GM19023 (cell line): ENCODE results near the gene DNAH14.
"Not testable (repeated sequence)": the region's sequence is repeated elsewhere in the genome, so short reads cannot be mapped to it uniquely, and the experiment has no call there.

ENCODE experiments used
- ATAC-seq: cut with Tn5 transposase; IDR thresholded peaks from one replicate; pipeline ENCODE4 v1.9.1; 2021; ENCODE audit warnings: mild to moderate bottlenecking, moderate library complexity; ENCODE audit not compliant: unreplicated experiment

Gene DNAH14

DNA sequence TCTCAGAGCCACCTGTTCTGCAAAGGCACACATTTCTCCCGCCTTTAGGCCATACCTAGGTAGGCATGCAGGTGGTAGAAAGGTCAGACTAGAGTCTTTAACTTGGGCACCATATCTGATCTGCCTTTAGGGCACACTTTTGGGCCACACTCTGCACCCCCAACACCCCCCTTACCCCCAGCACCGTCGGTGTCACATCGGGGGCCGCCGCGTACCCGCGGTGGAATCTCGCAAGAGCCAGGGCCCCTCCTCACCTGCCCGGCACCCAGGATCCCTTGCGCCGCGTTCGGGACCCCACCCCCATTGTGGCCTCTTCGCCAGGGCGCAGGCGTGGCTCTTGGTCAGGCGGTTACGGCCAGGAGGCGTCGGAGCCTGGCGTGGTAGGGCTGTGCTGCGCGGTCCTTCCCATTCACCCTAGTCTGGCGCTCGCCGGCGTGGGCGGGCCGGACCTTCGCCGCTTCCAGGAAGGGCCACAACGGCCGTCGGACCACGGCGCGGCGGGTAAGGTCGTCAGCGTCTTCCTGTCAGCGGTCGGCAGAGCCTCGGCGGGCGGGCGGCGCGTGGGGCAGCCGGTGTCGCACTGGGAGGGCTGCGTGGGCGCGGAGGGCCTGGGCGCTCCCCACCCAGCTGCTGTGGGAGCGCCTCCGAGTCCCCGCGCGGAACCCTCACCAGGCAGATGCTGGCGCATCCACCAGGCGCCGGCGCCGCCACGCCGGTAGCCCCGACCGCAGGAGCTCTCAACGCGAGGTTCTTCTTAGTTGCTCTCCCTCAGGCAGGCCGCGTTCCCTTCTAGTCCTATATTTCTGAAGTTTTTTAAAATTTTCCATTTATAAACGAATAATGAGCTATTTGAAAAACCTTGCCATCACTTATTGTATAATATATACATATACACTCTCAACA is at the start of gene DNAH14:
DNAH14 (plus strand) TSS at position 341 of the 903 bp plus-strand sequence. CDS start 23,028 bp downstream, outside the sequence.
- ATAC-seq: peak; percentile 79

DNA sequence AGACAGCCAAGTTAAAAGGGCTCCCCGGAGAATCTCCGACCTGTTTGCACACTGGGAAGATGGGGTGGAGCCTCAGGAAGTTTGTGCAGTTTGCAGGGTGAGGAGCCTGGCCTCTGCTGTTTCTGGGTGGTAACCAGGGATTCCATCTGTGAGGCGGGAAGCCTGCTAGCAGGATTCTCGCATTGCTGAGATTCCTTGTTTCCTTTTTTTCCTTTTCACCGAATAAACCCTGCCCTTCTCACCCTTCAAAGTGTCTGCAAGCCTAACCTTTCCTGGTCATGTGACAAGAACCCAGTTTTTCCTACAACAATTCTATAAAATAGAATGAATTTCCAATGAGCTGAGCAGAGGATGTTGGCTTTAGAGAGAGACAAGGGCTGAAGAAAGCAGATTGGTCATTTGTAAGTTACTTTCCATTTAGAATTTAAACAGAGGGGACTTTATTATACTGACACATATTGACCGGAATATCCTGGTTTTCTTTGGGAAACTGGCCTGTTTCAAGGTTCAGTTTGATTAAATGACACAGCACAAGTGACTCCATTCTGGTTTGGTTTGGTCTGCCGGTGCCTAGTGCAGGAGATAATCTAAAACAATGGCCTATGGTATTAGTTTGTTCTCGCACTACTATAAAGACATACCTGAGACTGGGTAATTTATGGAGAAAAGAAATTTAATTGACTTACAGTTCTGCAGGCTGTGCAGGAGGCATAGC is 48.7 kb upstream of the DNAH14 start:
- ATAC-seq: no peak

DNA sequence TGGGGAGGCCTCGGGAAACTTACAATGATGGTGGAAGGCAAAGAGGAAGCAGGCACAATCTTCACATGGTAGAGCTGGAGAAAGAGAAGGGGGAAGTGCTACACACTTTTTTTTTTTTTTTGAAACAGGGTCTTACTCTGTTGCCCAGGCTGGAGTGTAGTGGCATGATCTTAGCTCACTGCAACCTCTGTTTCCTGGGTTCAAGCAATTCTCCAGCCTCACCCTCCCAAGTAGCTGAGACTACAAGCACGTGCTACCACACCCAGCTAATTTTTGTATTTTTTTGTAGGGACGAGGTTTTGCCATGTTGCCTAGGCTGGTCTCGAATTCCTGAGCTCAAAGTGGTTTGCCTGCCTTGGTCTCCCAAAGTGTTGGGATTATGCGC is 48.2 kb upstream of the DNAH14 start:
- ATAC-seq: not testable (repeated sequence)

GRCh38 chr1:224881762-224882211 is 47.7 kb upstream of the DNAH14 start:
- ATAC-seq: no peak

GRCh38 chr1:224882264-224882663 is 47.2 kb upstream of the DNAH14 start:
- ATAC-seq: no peak

DNA sequence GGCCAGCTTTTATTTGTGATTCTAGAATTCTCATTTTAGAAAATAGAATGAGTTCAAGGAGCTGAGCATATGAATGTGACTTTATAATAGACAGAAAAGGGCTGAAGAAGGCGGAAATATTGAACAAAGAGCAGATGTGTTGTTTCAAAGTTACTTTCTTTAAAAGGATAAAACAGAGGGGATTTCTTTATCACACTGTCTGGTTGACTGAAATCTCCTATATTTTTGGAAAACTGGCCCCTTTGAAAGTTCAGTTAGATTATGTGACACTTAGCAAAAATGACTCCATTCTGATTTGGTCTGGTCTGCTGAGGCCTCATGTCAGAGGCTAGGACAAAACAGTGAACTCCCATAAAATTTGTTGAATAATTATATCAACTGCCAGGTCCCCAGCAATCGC is 46.4 kb upstream of the DNAH14 start:
- ATAC-seq: no peak

GRCh38 chr1:224884361-224884801 is 45.1 kb upstream of the DNAH14 start:
- no peak for ATAC-seq

DNA sequence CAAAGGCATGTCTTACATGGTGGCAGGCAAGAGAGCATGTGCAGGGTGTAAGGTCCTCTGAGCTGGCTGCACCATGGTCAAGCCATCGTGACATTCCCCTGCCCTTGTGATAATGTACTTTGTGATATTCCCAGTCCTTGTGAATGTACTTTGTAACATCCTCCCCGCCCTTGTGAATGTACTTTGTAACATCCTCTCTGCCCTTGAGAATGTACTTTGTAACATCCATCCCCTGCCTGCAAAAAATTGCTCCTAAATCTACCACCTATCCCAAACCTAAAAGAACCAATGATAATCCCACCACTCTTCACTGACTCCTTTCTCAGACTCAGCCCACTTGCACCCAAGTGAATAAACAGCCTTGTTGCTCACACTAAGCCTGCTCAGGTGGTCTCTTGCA is 44.1 kb upstream of the DNAH14 start:
- not testable (repeated sequence) for ATAC-seq

- ATAC-seq: no peak
These were observed 34.6 kb upstream of the DNAH14 start for GRCh38 chr1:224894915-224895314.

GRCh38 chr1:224896130-224896781 is 33.2 kb upstream of the DNAH14 start:
- ATAC-seq: no peak

DNA sequence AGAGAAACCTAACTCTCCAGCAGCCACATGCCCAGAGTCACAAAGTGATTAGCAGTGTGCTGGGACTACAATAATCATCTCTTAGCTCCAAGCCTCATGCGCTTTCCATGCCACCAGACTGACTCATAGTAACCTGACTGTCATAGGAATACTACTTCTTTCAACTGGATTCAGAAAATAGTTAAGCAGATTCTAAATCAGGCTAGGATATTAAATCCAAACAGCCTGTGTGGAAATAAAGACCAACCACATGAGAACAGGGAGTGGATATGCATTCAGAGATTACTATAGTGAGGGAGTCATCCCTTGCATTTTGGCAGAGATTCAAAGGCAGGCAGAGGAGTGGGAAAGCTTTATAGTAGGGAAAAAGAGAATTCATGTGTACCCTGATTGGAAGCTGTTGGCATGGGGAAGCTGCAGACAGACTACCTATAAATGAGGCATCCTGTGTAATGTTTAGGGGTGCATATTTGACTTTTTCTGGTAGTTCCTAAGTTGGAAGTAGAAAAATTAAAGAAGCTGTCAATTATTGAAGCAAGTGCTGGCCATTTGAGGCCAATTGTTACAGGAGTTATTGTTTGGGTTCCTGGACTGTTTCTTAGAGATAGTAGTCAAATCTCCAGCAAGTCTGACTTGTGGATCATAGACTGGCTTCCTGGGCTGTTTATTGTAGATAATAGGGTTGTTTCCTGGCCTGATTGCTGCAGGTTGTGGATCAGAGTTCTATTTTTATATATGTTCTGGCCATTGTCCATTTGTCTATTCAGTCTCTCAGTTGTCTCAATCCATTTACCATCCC is 31.7 kb upstream of the DNAH14 start:
- no peak for ATAC-seq

GRCh38 chr1:224898937-224899336 is 30.5 kb upstream of the DNAH14 start:
- ATAC-seq: no peak

DNA sequence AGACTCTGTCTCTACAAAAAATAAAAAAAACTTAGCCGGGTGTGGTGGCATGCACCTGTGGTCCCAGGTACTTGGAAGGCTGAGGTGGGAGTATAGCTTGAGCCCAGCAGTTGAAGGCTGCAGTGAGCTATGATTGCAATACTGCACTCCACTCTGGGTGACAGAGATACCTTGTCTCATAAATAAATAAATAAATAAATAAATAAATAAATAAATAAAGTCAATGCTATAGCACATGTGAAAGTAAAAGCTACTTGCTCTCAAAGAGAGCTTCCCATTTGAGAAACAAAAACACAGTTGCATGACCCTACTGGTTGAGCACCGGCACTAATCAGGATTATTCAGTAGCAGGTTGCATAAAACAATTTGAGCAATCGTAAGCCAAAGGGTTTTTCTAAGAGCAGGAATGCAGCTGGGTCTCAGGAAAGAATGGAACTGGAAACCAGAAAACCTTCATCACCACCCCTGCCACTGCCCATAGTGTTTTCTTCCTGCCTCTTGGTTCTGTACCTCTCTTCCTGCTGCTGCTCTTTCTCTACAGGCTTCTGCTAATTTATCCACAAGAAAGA is 29.3 kb upstream of the DNAH14 start:
- ATAC-seq: no peak

DNA sequence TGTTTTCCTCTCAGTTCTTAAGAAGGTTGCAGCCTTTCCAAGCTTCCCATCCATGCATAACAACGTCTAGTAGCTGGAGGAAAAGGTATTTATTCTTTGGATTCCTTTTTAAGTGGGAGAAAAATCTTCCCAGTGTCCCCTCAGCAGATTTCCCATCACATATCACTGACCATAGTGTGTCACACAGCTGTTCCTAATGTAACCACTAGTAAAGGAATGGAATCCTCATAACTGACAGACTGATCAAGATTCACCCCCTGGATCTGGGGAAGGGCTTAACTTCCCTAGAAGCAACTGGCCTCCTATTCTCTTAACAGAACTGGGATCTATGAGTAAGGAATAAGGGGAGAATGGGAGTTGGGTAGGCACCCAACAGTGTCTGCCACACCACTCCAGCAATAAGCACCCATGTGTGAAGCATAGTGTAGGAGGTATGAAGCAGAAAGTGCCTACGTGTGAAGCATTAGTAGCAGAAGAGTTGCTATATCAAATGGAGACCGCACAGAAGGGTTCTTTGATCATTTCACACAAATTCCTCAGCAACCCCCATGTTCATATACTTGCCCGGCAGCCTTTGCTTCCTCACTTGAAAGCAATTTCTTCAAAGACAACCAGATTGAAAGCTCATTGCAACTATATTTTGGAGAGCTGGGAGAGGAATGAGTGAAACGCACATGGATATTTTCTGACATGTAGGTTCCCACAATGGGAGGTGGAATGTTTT is 28.2 kb upstream of the DNAH14 start:
- no peak for ATAC-seq

DNA sequence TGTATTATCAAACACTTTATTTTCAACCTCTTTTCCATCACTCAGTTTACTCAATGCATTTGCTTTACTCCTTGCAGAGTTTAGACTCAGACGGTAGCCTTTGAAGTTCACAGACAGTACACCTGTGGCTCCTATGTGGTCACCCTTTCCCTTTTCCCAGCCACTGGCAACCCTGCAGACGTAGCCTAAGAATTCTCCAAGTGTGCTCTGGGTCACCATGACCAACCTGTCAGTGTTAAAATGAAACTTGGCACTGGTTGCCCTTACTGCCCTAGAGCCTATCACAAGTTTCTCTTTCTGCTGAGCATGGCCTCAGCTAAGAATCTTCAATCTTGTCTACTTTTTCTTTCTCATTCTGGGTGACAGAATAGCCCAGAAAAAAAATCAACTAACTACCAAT is 25.5 kb upstream of the DNAH14 start:
- no peak for ATAC-seq

DNA sequence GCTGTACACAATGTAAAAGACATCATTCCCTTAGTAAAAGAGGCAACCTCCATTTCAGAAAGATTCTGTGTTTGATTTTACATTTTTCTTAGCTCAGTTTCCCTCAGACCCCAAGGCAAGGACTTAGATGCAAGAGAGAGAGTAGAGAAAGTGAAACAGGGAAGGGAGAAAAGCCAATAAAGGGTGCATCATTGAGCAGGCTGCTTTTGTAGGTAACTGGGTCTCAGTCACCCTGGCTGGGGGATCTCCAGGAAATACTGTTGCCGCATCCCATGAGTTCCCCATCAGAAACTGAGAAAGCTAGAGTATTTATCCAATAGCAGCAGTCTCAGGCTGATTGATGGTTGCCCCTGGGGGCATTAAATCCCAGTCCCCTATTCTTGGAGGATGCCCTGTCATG is 23.1 kb upstream of the DNAH14 start:
- no peak for ATAC-seq

DNA sequence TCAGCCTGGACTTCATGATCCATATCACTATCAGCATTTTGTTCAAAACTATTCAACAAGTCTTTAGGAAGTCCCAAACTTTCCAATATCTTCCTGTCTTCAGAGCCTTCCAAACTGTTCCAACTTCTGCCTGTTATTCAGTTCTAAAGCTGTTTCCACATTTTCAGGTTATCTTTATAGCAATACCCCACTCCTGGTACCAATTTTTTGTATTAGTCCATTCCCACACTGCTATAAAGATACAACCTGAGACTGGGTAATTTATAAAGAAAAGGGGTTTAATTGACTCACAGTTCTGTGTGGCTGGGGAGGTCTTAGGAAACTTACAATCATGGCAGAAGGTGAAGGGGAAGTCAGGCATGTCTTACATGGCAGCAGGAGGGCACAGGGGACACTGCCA is 18.3 kb upstream of the DNAH14 start:
- no peak for ATAC-seq

DNA sequence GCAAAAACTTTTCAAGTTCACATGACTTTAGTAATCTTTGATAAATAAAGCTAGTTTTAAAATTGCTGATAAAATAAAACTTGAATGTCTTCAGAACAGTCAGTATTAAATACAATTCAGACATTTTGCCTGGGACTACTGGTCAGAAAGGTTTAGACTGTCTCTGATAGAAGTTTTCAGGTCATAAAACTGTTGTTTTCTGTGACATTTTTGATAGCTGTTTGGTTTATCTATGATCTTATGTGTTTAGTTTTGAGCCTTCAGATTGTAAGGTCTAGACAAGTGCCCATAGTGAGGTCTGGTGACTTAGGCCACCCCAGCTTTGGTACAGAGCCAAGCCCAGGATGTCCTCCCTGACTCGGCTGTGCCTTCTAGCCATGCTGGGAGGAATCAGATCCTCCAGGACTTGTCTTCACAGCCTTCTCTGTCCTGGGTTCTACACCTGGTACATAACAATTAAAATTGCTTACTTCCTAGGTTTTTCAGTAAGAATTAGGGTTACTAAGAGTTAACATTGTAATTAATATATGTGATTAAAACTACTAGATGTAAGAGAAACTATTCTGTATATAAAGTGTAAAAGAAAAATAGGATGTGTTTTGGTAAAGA is 15.1 kb upstream of the DNAH14 start:
- ATAC-seq: no peak

- no peak for ATAC-seq
These were observed 10.0 kb upstream of the DNAH14 start for GRCh38 chr1:224919508-224919907.
